ENCODE results near the gene FAM53B.

Gene FAM53B

DNA sequence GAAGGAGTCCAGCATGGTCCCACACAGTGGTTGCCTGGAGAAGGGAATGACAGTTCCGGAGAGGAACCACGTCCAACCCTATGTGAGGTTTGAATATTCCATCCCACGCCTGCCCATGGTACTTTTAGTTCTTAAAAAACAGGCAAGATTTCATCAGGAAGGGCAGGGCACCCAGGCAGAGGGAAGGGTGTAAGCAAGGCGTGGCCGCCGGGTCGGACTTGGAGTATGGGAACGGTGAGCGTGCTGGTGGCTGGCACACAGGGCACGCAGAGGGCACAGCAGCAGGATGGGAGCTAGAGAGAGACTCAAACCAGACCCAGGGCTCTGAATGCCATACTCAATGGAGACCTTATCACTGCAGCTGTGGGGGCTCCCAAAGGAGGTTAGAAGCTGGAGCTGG is 34.3 kb downstream of the FAM53B start:
- DNase-seq (ENCODE audit: low read depth in 2 of 2), result no peak

GRCh38 chr10:124708922-124709520 is 35.2 kb downstream of the FAM53B start:
- DNase-seq (ENCODE audit: low read depth in 2 of 2), result no peak

- DNase-seq (ENCODE audit: low read depth in 2 of 2), result no peak
Observed at GRCh38 chr10:124708246-124708779, 35.9 kb downstream of the FAM53B start.

DNA sequence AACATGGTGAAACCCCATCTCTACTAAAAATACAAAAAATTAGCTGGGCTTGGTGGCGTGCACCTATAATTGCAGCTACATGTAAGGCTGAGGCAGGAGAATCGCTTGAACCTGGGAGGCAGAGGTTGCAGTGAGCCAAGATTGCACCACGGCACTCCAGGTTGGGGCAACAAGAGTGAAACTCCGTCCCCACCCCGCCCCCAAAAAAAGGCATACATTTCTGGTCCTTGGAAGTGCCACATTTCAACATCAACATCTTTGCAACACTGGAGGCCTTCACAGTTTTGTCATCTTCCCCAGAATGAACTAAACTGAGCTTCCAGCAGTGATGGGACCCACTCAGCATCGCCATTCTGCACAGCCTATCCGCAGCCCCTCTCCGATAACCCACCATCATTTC is 36.6 kb downstream of the FAM53B start:
- no peak for DNase-seq (ENCODE audit: low read depth in 2 of 2)

GRCh38 chr10:124707144-124707467 is 37.1 kb downstream of the FAM53B start:
- DNase-seq (ENCODE audit: low read depth in 2 of 2), result no peak

DNA sequence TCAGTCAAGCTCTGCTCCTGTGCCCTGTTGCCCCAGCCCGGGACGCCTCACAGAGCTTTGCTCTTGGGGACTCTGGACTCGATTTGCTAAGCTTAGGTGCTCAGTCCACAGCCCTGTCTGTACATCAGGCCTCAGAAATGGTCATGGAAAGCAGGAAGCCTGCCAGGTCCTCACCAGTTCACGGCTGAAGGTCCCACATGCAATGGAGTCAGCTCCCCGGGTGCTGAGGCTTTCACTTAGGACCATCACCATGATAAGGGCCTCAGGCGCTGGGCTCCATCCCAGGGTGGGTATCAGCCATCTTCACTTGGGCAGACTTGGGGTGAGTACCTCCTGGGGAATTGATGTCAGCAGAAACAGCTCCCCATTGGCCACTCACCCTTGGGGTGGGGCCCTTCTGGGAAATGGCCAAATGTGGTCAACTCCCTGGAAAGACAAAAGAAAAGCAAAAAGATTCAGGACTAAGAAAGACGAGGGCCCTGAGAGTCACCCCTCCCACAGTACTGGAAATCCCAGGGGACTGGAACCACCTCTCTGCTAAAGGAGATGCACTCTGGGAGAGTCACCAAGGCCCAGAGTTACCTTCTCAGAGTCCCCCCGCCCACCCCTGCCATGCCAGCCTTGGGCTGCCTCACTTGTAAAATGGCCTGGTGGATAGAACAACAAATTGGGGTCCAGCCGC is 37.6 kb downstream of the FAM53B start:
- DNase-seq (ENCODE audit: low read depth in 2 of 2), result no peak

DNA sequence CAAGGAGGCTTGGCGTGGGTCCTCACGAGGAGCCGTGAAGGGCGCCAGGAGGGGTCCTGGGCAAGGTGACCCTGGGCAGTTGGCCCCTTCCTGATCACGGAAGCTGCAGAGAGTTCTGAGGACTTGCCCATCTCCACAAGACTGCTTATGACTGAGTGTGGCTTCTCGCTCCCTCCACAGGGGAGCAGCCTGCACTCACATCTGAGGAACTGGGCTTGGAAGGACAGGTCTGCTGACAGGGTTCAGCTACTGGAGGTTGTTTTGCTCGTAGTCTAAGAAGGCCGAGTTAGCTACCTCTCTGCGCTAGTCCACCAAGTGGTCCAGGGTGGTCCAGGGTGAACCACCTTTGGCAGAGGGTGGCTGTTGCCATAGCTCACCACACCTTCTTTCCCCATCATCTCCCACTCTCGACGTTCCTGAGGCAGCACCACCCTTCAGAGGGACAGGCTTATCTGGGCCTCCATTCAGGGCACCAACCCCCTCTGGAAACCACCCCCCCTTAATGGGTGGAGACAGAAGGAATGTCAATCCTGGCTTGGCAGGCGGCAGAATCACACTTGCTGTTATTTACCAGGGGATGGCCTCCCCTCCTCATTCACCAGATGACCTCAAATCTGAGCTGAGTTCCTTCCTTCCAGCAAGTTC is 38.2 kb downstream of the FAM53B start:
- DNase-seq (ENCODE audit: low read depth in 2 of 2), result no peak

- DNase-seq (ENCODE audit: low read depth in 2 of 2), result no peak
Observed at GRCh38 chr10:124705381-124705740, 38.8 kb downstream of the FAM53B start.

DNA sequence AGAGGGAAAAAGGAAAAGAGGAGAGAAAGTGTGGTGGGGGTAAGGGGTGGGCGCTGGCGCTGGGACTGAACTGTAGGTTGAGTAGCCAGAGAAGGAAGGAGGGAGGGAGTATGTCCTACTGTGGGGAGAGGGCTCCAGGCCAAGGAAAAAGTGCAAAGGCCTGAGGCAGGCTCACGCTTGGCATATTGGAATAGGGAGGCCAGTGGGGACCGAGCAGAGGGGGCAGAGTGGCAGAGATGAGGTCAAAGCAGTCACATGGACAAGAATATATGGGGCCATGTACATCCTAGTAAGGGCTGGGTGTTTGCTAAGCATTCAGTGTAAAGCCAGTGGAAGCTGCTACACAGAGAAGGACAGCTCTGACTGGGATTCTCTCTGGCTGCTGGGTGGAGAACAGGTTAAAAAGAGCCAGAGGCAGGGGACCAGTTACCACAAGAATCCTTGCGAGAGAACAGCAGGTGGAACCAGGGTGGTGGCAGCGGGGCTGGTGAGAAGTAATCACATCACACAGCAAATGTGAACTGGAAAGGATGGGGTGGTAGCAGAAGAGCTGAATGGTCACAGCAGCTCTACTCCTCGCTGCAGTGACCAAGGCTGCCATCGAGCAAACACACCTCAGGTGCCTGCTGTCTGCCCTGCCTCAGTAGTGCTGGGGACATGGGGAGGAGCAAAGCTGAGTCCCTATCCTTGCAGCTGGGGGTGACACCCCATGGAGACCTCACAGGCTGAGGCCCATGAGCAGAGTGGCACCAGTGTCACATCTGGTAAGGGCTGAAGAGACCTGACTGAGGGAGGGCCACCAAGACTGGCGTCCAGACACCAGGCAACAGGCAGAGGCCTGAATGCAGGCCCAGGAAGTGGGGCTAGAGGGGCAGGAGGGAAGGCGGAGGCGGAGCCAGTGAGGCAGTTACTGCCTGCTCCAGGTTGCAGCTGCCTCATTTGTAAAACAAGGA is 39.5 kb downstream of the FAM53B start:
- no peak for DNase-seq (ENCODE audit: low read depth in 2 of 2)

- no peak for DNase-seq (ENCODE audit: low read depth in 2 of 2)
Observed at GRCh38 chr10:124703778-124704427, 40.3 kb downstream of the FAM53B start.

DNA sequence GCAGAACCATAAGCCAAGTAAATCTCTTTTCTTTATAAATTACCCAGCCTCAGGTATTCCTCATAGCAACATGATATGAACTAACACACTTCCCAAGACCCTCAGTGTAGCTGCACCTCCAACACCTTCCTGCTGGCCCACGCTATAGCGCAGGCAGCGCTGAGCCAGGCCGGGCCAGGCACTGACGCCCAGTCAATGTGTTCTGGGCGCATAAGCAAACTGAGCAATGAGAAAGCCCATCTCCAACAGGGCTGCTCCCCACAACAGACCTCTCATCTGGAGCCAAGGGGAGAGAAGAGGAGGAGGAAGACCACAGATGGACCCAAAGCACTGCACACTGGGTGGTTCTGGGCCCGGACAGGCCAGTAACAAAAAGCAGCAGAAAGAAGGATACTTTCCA is 40.8 kb downstream of the FAM53B start:
- DNase-seq (ENCODE audit: low read depth in 2 of 2), result no peak

DNA sequence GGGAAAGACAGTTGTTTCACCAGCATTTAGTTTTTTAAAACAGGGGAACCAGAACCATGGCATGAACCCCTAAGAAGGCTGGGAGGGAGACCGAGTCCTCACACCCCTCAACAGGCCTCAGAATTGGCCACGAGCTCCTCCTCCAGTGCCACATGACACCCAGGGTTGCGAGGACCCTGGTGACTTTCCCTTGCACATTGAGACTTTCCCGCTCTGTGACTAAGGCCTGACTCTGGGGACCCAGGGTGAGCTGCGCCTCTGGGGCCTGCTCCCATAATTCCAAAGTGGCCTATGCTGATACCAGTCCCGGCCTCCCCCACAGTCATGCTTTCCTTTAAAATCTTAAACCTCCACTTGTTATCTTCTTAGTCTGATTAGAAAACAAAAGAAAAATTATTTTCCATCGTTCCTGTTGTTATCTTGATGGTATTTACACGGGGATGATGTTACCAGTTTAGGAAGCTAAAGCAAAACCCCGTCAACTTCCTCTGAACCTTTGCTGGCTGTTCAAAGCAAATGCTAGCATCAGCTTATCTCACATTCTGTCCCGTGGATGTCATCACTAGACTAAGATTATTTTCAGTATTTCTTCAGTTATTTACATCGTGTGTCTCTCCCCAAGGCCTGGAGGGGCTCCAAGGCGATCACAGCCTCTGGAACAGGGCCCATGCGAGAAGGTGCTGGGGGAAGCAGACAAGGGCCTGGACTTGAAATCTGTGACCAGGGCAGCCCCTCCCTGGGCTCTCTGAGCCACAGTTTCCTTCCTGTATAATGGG is 42.1 kb downstream of the FAM53B start:
- peak in 1 of 2 donors; percentile 24 for DNase-seq (ENCODE audit: low read depth in 2 of 2)

DNA sequence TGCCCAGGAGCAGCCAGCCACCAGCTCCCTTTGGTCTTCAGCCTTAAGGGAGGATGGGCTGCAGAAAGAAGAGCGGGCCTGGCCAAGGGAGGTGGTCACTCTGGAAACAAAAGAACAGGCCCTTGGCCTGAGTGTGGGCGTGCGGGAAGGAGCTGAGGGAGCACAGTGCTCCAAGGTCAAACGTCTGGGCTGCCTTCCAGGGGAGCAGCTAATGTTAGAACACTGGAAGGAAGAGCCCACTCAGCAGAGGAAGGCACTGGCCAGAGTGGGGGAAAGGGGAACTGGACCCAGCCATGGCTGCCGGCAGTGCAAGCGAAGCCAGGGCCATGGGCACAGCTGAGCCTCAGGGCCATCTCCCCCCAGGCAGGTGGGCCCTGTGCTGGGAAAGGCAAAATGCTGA is 42.7 kb downstream of the FAM53B start:
- no peak for DNase-seq (ENCODE audit: low read depth in 2 of 2)

GRCh38 chr10:124701038-124701365 is 43.2 kb downstream of the FAM53B start:
- DNase-seq (ENCODE audit: low read depth in 2 of 2), result no peak

- no peak for DNase-seq (ENCODE audit: low read depth in 2 of 2)
Observed at GRCh38 chr10:124700293-124701037, 43.7 kb downstream of the FAM53B start.

DNA sequence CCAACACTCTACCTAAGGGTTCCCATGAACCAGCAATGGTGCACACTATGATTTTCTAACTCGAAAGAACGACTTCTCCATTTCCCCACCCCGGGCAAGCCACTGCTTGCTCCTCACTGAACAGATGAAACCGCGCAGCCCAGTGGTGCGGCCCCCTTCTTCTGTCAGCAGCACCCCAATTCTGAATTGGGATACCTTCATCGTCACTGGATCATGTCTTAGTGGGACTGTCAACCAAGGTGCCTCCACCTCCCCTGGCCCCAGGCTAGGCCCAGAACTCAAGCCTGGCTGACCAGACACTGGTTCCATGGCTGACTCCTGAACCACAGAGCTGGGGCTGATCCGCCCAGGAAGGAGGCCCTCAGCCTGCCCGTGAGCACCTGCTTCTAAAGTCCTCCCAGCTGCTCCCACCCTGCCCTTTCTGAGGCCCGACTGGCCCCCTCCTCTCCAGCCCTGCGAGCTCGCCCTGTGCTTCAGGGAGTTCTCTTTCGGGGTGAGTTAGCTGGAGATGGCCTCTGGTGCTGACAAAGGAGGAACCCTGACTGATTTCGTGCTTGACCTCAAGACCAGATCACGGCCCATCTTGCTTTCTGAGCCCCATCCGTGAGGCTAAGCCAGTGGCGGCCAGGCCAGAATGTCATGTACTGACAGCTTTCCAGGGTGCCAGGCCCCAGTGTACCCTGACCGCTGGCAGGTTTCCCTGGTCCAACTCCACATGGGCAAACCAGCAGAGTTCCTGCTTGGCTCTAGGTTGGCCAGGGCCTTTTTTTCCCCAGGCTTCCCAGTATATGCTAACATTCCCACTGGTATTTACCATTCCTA is 44.5 kb downstream of the FAM53B start:
- DNase-seq (ENCODE audit: low read depth in 2 of 2), result no peak

GRCh38 chr10:124698545-124699469 is 45.4 kb downstream of the FAM53B start:
- DNase-seq (ENCODE audit: low read depth in 2 of 2), result no peak

- DNase-seq (ENCODE audit: low read depth in 2 of 2), result peak in 1 of 2 donors; percentile 40
Observed at GRCh38 chr10:124697837-124698544, 46.2 kb downstream of the FAM53B start.
